Measurements from ENCODE around the gene NOS3.

DNA sequence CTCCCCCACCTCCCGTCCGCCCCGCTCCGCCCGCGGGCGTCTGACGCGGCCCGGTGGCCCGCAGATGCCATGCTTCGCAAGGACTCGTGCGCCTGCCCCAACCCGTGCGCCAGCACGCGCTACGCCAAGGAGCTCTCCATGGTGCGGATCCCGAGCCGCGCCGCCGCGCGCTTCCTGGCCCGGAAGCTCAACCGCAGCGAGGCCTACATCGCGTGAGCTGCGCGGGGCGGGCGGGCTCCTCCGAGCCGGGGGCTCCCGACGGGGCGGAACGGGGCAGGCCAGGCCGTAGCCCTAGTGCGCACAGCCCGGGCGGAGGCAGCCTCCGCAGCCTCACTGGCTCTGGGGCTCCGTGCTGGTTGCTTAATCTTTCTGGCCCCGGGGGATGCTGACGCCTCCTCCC is 60.3 kb downstream of the NOS3 start:
- TF ChIP-seq, protein P1, sequence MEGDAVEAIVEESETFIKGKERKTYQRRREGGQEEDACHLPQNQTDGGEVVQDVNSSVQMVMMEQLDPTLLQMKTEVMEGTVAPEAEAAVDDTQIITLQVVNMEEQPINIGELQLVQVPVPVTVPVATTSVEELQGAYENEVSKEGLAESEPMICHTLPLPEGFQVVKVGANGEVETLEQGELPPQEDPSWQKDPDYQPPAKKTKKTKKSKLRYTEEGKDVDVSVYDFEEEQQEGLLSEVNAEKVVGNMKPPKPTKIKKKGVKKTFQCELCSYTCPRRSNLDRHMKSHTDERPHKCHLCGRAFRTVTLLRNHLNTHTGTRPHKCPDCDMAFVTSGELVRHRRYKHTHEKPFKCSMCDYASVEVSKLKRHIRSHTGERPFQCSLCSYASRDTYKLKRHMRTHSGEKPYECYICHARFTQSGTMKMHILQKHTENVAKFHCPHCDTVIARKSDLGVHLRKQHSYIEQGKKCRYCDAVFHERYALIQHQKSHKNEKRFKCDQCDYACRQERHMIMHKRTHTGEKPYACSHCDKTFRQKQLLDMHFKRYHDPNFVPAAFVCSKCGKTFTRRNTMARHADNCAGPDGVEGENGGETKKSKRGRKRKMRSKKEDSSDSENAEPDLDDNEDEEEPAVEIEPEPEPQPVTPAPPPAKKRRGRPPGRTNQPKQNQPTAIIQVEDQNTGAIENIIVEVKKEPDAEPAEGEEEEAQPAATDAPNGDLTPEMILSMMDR (IDR thresholded peaks at IDR 0.05; ENCODE audit: borderline replicate concordance, extremely low read depth, low read length, poor library complexity, severe bottlenecking), result no peak
- no peak for TF ChIP-seq EZH2 (IDR thresholded peaks at IDR 0.05; ENCODE audit: borderline replicate concordance, low read depth, low read length, severe bottlenecking)

All from DND-41 (cell line).